NCI-H82 treated with DMSO at 0.1 percent for 48 hours (cell line): Measurements from ENCODE around the gene POLR2E.

Source experiments
- DNase-seq: peaks from one replicate; lab custom pipeline; 2025; ENCODE audit not compliant: unreplicated experiment; lab: John Stamatoyannopoulos, UW

POLR2E gene

GRCh38 chr19:1111641-1112267, 16.6 kb upstream of the POLR2E start:
- DNase-seq = no peak

DNA sequence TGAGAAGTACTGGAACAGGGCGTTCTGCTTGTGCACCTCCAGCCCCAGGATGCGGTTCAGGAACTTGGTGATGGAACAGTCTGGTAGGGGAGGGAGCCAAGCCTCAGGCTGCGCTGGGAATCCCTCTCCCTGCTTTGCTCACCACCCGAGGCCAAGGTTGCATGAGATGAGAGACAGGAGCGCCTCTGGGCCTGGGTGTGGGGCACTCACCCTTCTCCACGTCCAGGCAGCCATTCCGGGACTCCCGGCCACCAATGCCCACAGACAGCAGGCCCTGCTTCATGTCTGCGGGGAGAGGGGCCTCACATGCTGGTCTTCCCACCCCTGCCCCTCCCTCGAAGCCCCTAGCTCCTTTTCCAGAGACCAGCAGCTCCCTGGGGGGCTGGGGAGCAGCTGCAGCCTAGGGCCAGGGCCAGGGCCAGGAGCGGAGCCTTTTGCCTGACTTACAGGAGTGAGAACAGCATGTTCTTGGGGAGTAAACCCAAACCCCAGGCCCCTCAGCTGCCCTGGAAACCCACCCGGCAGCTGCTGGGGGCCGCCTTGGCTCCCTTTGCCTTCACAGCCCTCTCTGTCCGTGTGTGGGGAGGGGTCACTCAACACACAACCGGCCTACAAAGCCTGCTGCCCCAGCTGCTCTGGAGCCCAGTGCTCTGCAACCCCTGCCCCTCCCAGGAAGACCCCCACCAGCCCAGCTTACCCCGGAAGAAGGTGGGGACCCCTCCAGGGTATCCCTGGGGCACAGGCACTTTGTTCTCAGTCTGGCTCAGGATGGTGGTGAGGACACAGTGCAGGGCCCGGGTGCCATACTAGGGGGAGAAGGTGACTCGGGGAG, 15.8 kb upstream of the POLR2E start:
- no peak for DNase-seq

GRCh38 chr19:1109697-1110671, 14.8 kb upstream of the POLR2E start:
- DNase-seq = no peak

GRCh38 chr19:1109032-1109551, 13.9 kb upstream of the POLR2E start:
- DNase-seq = no peak

DNA sequence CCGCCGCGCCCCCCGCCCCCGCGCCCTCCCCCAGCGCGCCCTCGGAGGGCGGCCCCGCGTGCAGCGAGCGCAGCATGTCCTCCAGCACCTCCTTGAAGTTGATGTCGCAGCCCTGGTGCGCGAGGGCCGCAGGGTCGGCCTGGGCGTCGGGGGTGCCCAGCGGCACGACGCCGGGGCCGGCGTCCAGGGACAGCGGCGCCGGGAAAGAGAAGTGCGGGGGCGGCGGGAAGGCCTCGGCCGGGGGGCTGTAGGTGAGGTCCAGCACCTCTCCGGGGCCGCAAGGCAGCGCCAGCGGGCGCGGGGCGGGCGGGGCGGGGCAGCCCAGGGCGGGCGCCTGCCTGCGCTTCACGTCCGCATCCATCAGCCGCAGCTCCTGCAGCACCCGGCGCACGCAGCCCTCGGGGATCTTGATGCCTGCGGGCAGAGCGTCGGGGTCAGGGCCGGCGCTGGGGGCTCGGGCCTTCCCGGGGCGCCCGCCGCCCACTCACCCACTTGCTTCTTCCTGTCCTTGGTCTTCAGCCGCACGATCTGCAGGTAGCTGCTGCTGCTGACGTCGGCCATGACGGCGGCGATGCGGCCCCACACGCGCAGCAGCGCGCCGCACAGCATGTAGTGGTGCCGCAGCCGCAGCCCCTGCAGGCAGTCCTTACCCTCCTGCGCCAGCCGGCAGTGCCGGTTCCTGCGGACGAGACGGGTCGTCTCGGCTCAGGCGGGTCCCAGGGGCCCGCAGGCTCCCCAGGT, 13.3 kb upstream of the POLR2E start:
- no peak for DNase-seq

DNA sequence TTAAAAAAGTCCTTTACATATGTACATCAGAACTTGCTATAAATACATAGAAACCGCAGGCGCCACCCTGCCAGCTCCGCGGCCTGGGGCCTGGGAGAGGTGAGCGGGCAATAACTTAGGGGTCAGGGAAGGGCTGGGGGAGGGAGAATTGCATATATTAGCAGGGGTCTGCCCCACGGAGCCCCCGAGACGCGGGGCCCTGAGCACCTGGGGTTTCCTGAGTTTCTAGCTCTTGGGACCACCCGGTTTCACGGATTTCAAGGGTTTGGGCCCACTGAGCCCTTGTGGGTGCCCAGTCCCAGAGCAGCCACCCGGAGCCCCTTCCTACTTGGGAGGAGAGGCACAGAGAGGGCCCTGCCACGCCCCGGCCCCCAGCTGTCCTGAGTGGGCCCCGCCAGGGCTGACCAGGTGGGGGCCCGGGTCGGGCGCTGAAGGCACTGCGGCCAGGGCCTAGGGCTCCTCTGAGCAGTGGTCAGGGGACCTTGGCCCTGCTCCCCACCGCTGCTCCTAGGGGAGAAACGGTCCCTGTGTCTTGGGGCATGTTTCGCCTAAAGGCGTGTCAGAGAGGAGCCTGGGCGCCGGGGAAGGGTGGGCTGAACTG, 12.6 kb upstream of the POLR2E start:
- DNase-seq = no peak

DNA sequence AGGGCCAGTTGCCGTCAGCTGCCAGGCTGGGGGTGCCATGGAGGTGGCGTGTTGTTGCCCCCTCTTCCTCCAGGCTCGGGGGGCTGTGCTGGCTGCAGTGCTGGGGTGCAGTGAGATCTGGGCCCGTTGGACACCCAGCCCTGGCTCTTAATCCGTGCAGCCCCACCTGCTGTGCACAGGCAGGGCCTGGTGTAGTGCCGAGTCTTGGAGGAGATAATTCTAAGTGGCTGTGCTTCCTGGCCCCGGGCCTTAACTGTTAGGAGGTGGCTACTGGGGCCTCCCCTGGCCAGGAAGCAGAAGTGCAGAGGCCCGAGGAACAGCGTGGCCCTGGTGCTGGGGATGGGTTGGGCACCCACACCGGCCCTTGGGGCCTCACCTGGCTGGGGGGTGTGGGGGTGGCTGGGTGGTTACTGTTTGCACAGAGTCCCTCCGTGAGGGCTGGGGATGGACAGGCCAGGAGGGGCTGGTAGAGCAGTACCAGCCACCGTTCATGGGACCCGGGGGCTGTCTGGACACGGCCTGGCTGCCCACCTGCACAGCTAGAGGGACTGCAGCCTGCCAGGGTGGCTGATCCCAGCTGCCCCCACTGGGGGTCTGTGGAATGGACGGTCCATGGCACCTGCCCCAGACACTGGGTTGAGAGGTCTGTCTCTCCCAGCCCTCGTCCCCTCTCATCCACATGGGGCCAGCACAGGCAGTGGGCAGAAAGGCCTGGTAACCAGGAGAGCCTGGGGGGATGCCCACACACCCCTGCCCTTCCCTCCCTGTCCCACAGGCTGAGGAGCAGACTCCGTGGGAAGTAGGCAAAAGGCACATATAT, 11.9 kb upstream of the POLR2E start:
- no peak for DNase-seq

DNA sequence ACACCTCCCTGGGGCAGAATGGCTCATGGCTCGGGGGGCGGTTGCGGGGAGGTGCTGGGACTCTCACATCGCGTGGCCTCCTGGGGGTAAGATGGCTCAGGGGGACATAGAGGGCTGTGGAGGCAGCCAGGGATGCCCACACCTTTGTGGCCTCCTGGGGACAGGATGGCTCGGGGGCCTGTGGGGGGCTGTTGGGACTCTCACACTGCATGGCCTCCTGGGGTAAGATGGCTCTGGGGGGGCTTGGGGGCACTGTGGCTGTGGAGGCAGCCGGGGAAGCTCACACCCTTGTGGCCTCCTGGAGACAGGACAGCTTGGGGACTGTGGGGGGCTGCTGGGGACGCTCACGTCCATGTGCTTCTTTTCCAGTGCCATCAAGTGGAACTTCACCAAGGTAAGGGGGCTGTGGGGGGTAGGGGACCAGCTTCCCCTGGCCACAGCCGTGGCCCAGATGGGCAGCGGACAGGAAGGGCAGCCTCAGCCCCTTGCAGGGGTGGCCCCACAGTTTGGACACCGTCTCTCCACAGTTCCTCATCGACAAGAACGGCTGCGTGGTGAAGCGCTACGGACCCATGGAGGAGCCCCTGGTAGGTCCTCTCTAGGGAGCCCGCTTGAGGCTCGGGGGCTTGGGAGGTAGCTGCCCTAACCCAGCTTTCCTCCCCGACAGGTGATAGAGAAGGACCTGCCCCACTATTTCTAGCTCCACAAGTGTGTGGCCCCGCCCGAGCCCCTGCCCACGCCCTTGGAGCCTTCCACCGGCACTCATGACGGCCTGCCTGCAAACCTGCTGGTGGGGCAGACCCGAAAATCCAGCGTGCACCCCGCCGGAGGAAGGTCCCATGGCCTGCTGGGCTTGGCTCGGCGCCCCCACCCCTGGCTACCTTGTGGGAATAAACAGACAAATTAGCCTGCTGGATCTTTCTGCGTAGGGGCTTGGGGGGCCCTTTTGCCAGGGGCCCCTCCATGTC, 11.0 kb upstream of the POLR2E start:
- DNase-seq = no peak

- no peak for DNase-seq
Observed at GRCh38 chr19:1105008-1105872, 10.1 kb upstream of the POLR2E start.

DNA sequence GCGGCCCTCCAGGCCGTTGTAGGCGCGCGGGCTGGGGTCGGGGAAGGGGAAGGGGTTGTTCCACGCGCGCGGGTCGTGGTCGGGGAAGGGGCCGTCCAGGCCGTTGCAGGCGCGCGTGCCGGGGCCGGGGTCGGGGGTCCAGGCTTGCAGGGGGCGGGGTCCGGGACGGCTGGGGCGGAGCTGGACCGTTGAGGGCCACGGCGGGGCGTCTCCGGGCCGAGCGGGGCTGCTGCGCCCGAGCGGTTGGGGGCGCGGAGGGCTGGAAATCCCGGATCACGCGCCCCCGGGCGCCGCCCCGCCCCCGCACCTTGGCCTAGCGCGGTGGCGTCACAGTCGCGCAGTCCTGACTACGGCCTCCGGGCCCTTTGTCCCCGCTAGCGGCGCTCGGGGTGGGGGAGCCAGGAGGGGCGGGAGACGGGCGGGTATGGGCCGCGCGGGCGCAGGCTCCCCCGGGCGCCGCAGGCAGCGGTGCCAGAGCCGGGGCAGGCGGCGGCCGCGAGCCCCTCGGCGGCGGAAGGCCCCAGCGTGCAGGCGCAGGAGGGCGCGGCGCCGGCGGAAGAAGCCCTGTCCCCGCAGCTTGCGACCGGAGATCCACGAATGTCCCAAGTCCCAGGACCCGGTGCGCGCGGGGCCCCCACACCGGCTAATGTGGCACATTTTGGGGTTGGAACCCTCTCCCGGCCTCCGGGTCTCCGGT, 9.3 kb upstream of the POLR2E start:
- no peak for DNase-seq

DNA sequence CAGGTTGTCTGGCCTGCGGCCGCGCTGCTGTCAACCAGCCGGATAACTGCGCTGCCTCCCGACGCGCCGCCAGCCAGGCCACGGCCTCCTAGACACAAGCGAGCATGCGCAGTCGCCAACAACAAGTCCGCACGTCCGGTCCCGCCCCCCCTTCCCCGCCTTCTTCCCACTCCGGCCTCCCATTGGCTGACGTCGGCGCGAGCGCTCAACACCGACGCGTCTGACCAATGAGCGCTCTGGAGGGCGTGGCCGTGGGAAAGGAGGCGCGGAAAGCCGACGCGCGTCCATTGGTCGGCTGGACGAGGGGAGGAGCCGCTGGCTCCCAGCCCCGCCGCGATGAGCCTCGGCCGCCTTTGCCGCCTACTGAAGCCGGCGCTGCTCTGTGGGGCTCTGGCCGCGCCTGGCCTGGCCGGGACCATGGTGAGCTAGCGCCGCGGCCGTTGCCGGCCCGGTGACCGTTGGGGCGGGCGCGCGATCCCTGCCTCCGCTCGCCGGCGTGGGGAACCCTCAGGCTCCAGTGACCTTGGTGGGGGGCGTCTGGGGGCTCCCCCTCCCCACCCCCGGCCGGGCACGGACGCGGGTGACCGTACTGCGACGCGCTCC, 8.6 kb upstream of the POLR2E start, which contains the start of gene GPX4:
Gene GPX4 (plus strand): TSS at position 287 of the 603 bp plus-strand sequence. CDS start 50 bp downstream, at position 337.
- DNase-seq = peak; percentile 88

DNA sequence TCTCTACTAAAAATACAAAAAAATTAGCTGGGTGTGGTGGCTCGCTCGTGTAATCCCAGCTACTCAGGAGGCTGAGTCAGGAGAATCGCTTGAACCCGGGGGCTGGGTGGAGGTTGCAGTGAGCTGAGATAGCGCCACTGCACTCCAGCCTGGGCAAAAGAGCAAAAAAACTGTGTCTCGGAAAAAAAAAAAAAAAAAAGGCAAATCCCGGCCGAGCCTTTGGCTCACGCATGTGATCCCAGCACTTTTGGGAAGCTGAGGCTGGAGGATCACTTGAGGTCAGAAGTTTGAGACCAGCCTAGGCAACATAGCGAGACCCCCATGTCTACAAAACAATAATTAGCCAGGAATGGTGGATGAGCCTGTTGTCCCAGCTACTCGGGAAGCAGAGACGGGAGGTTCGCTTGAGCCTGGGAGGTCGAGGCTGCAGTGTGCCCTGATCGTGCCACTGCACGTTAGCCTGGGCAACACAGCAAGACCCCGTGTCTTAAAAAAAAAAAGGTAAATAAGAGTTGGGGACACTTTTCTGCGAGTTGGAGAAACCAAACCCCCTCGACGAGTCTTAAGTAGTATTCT, 8.0 kb upstream of the POLR2E start:
- DNase-seq = no peak

DNA sequence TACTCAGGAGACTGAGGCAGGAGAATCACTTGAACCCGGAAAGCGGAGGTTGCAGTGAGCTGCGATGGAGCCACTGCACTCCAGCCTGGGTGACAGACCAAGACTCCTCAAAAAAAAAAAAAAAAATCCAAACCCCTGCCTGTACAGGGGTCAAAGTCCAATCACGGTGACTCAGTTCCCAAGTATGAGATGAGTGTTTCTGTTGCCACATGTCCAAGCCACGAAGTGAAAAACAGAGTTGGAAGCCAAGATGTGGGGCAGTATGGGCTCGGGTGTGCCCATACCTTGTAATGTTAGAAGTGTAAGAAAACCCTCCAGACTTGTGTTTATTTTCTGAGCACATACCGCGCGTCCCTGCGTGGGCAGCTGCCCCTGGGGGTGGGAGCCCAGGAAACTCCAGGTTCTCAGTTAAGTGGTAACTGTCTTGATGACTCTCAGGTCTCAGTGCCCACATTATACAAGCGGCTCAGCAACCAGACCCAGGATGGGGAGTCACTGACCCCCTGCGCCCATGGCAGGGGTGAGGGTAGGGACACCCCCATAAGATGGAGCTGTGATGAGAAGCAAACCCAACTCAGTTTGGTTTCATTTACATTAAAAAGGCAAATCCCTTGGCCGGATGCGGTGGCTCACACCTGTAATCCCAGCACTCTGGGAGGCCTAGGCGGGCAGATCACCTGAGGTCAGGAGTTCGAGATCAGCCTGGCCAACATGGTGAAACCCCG, 7.4 kb upstream of the POLR2E start:
- no peak for DNase-seq

DNA sequence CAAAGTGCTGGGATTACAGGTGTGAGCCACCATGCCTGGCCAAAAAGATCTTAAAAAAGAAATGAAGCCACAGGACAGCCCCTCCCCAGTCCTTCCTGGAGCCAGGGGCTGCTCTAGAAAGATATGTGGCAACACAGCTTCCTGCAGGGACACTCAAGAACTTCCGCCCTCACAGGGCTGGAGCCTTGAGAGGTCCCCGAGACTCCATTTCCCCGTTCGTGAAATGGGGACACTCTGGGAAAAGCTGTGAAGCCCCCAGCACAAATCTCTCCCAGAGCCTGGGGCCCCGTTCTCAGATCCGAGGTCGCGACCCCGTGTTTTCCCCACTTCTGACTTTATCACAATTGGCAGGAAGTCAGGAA, 6.1 kb upstream of the POLR2E start:
- no peak for DNase-seq
